ENCODE results near the gene PLA2G15. TPM values are rescaled to one million over a fixed set of nuclear protein-coding genes. Genes with fewer than 3 reads are reported as not detected.
A peak's percentile ranks its signal among the peaks of the same experiment; 100 is the strongest.
"Not testable (repeated sequence)": the region's sequence is repeated elsewhere in the genome, so short reads cannot be mapped to it uniquely, and the experiment has no call there.

The PLA2G15 gene
- polyA plus RNA-seq, 2 donors: 3.9 to 5.2 TPM

GRCh38 chr16:68283801-68284598 lies 38.8 kb downstream of the PLA2G15 start:
- WGBS, 2 donors: 70 to 76% methylated on average over 9 of the region's 9 CpGs
- Histone ChIP-seq H3K36me3 (ENCODE audit: control insufficient read depth in 2 of 2, insufficient read depth in 2 of 2, low read length in 1 of 2) (peaks cover 0 to 11% of the 10 kb centered on the region in 2 donors), H3K27me3 (ENCODE audit: control insufficient read depth in 1 of 2, insufficient read depth in 2 of 2, low read length in 2 of 2) (no peaks in the 10 kb centered on the region), H3K4me1 (ENCODE audit: control insufficient read depth in 2 of 2, insufficient read depth in 2 of 2, low read length in 1 of 2) (peaks cover 0 to 6% of the 10 kb centered on the region in 2 donors), H3K4me3 (ENCODE audit: low read depth in 1 of 2, low read length in 2 of 2) (no peak overlapping the region), H3K9me3 (ENCODE audit: control insufficient read depth in 2 of 2, insufficient read depth in 1 of 2, low read depth in 1 of 2, low read length in 1 of 2) (no peaks in the 10 kb centered on the region), H3K27ac (ENCODE audit: low read depth in 2 of 2, low read length in 1 of 2) (peak overlapping the region; percentile 1 to 57)

GRCh38 chr16:68284847-68285246 lies 39.7 kb downstream of the PLA2G15 start:
- Histone ChIP-seq H3K36me3 (ENCODE audit: control insufficient read depth in 2 of 2, insufficient read depth in 2 of 2, low read length in 1 of 2) (peaks cover 0 to 11% of the 10 kb centered on the region in 2 donors), H3K4me1 (ENCODE audit: control insufficient read depth in 2 of 2, insufficient read depth in 2 of 2, low read length in 1 of 2) (peaks cover 0 to 6% of the 10 kb centered on the region in 2 donors), H3K9me3 (ENCODE audit: control insufficient read depth in 2 of 2, insufficient read depth in 1 of 2, low read depth in 1 of 2, low read length in 1 of 2) (no peaks in the 10 kb centered on the region), H3K27ac (ENCODE audit: low read depth in 2 of 2, low read length in 1 of 2) (peak overlapping the region in 1 of 2 donors; percentile 25), H3K27me3 (ENCODE audit: control insufficient read depth in 1 of 2, insufficient read depth in 2 of 2, low read length in 2 of 2) (no peaks in the 10 kb centered on the region), H3K4me3 (ENCODE audit: low read depth in 1 of 2, low read length in 2 of 2) (no peak overlapping the region)
- WGBS, 2 donors: 59 to 65% methylated on average over 5 of the region's 5 CpGs

- peaks cover 0 to 6% of the 10 kb centered on the region in 2 donors for H3K4me1 ChIP-seq (ENCODE audit: control insufficient read depth in 2 of 2, insufficient read depth in 2 of 2, low read length in 1 of 2)
- WGBS, 2 donors: 92 to 94% methylated on average over 3 of the region's 3 CpGs
- H3K4me3 ChIP-seq (ENCODE audit: low read depth in 1 of 2, low read length in 2 of 2): no peak overlapping the region
- peaks cover 0 to 11% of the 10 kb centered on the region in 2 donors for H3K36me3 ChIP-seq (ENCODE audit: control insufficient read depth in 2 of 2, insufficient read depth in 2 of 2, low read length in 1 of 2)
- H3K27me3 ChIP-seq (ENCODE audit: control insufficient read depth in 1 of 2, insufficient read depth in 2 of 2, low read length in 2 of 2): no peaks in the 10 kb centered on the region
- peak overlapping the region in 1 of 2 donors; percentile 25 for H3K27ac ChIP-seq (ENCODE audit: low read depth in 2 of 2, low read length in 1 of 2)
- no peaks in the 10 kb centered on the region for H3K9me3 ChIP-seq (ENCODE audit: control insufficient read depth in 2 of 2, insufficient read depth in 1 of 2, low read depth in 1 of 2, low read length in 1 of 2)
Measured at GRCh38 chr16:68285683-68286082, 40.5 kb downstream of the PLA2G15 start.

GRCh38 chr16:68286153-68287074 lies 41.2 kb downstream of the PLA2G15 start:
- Histone ChIP-seq H3K27me3 (ENCODE audit: control insufficient read depth in 1 of 2, insufficient read depth in 2 of 2, low read length in 2 of 2) (no peaks in the 10 kb centered on the region), H3K9me3 (ENCODE audit: control insufficient read depth in 2 of 2, insufficient read depth in 1 of 2, low read depth in 1 of 2, low read length in 1 of 2) (no peaks in the 10 kb centered on the region), H3K4me1 (ENCODE audit: control insufficient read depth in 2 of 2, insufficient read depth in 2 of 2, low read length in 1 of 2) (peaks cover 0 to 6% of the 10 kb centered on the region in 2 donors), H3K36me3 (ENCODE audit: control insufficient read depth in 2 of 2, insufficient read depth in 2 of 2, low read length in 1 of 2) (peaks cover 3 to 14% of the 10 kb centered on the region in 2 donors), H3K4me3 (ENCODE audit: low read depth in 1 of 2, low read length in 2 of 2) (no peak overlapping the region), H3K27ac (ENCODE audit: low read depth in 2 of 2, low read length in 1 of 2) (no peak overlapping the region)
- 78 to 82% methylated on average over 12 of the region's 12 CpGs for WGBS, 2 donors

- Histone ChIP-seq H3K4me1 (ENCODE audit: control insufficient read depth in 2 of 2, insufficient read depth in 2 of 2, low read length in 1 of 2) (peaks cover 0 to 6% of the 10 kb centered on the region in 2 donors), H3K4me3 (ENCODE audit: low read depth in 1 of 2, low read length in 2 of 2) (no peak overlapping the region), H3K27ac (ENCODE audit: low read depth in 2 of 2, low read length in 1 of 2) (peak overlapping the region in 1 of 2 donors; percentile 17), H3K9me3 (ENCODE audit: control insufficient read depth in 2 of 2, insufficient read depth in 1 of 2, low read depth in 1 of 2, low read length in 1 of 2) (no peaks in the 10 kb centered on the region), H3K36me3 (ENCODE audit: control insufficient read depth in 2 of 2, insufficient read depth in 2 of 2, low read length in 1 of 2) (peaks cover 6 to 10% of the 10 kb centered on the region in 2 donors), H3K27me3 (ENCODE audit: control insufficient read depth in 1 of 2, insufficient read depth in 2 of 2, low read length in 2 of 2) (no peaks in the 10 kb centered on the region)
- 77 to 81% methylated on average over 11 of the region's 11 CpGs for WGBS, 2 donors
Measured at GRCh38 chr16:68287276-68288251, 42.4 kb downstream of the PLA2G15 start.

- peak overlapping the region in 1 of 2 donors; percentile 17 for H3K27ac ChIP-seq (ENCODE audit: low read depth in 2 of 2, low read length in 1 of 2)
- no peaks in the 10 kb centered on the region for H3K9me3 ChIP-seq (ENCODE audit: control insufficient read depth in 2 of 2, insufficient read depth in 1 of 2, low read depth in 1 of 2, low read length in 1 of 2)
- H3K4me1 ChIP-seq (ENCODE audit: control insufficient read depth in 2 of 2, insufficient read depth in 2 of 2, low read length in 1 of 2): peaks cover 0 to 6% of the 10 kb centered on the region in 2 donors
- no peaks in the 10 kb centered on the region for H3K27me3 ChIP-seq (ENCODE audit: control insufficient read depth in 1 of 2, insufficient read depth in 2 of 2, low read length in 2 of 2)
- peaks cover 6 to 10% of the 10 kb centered on the region in 2 donors for H3K36me3 ChIP-seq (ENCODE audit: control insufficient read depth in 2 of 2, insufficient read depth in 2 of 2, low read length in 1 of 2)
- no peak overlapping the region for H3K4me3 ChIP-seq (ENCODE audit: low read depth in 1 of 2, low read length in 2 of 2)
- WGBS, 2 donors: 76 to 91% methylated on average over 1 of the region's 1 CpG
Measured at GRCh38 chr16:68288252-68288650, 43.1 kb downstream of the PLA2G15 start.

- not testable (repeated sequence) for H3K4me3 ChIP-seq (ENCODE audit: low read depth in 1 of 2, low read length in 2 of 2); H3K27ac ChIP-seq (ENCODE audit: low read depth in 2 of 2, low read length in 1 of 2); H3K9me3 ChIP-seq (ENCODE audit: control insufficient read depth in 2 of 2, insufficient read depth in 1 of 2, low read depth in 1 of 2, low read length in 1 of 2); H3K4me1 ChIP-seq (ENCODE audit: control insufficient read depth in 2 of 2, insufficient read depth in 2 of 2, low read length in 1 of 2); H3K27me3 ChIP-seq (ENCODE audit: control insufficient read depth in 1 of 2, insufficient read depth in 2 of 2, low read length in 2 of 2)
- peaks cover 6 to 13% of the 10 kb centered on the region in 2 donors for H3K36me3 ChIP-seq (ENCODE audit: control insufficient read depth in 2 of 2, insufficient read depth in 2 of 2, low read length in 1 of 2)
- WGBS, 2 donors: 87 to 90% methylated on average over 7 to 9 of the region's 9 CpGs
Measured at GRCh38 chr16:68288796-68289195, 43.6 kb downstream of the PLA2G15 start.

GRCh38 chr16:68289202-68289601 lies 44.0 kb downstream of the PLA2G15 start:
- H3K9me3 ChIP-seq (ENCODE audit: control insufficient read depth in 2 of 2, insufficient read depth in 1 of 2, low read depth in 1 of 2, low read length in 1 of 2): no peaks in the 10 kb centered on the region
- WGBS, 2 donors: 93% methylated on average over 2 of the region's 2 CpGs
- peak overlapping the region in 1 of 2 donors; percentile 52 for H3K27ac ChIP-seq (ENCODE audit: low read depth in 2 of 2, low read length in 1 of 2)
- no peaks in the 10 kb centered on the region for H3K27me3 ChIP-seq (ENCODE audit: control insufficient read depth in 1 of 2, insufficient read depth in 2 of 2, low read length in 2 of 2)
- H3K36me3 ChIP-seq (ENCODE audit: control insufficient read depth in 2 of 2, insufficient read depth in 2 of 2, low read length in 1 of 2): peaks cover 6 to 13% of the 10 kb centered on the region in 2 donors
- H3K4me3 ChIP-seq (ENCODE audit: low read depth in 1 of 2, low read length in 2 of 2): no peak overlapping the region
- H3K4me1 ChIP-seq (ENCODE audit: control insufficient read depth in 2 of 2, insufficient read depth in 2 of 2, low read length in 1 of 2): peaks cover 0 to 6% of the 10 kb centered on the region in 2 donors

Data from esophagus (tissue), 2 donors.